Effector memory CD4-positive, alpha-beta T cell (primary cell): ENCODE measurements around the gene SSRP1.

Experiments
- DNase-seq, 3 donors: peaks; one replicate each; pipeline ENCODE4 v3.0.0-alpha.2; 2020
- H3K27ac ChIP-seq: 2 replicates; pipeline ENCODE4 v1.7.0; 2013; ENCODE audit warnings: mild to moderate bottlenecking, low read length, moderate library complexity; ENCODE audit not compliant: insufficient read depth, poor library complexity, severe bottlenecking
- H3K27me3 ChIP-seq: replicated peaks from 2 replicates; pipeline ENCODE4 v1.7.0; 2013; ENCODE audit warnings: mild to moderate bottlenecking, low read length; ENCODE audit not compliant: insufficient read depth, control insufficient read depth, poor library complexity, severe bottlenecking
- H3K36me3 ChIP-seq: 2 replicates; pipeline ENCODE4 v1.7.0; 2013; ENCODE audit warnings: mild to moderate bottlenecking, low read length, moderate library complexity; ENCODE audit not compliant: control insufficient read depth, insufficient read depth
- H3K4me1 ChIP-seq: 2 replicates; pipeline ENCODE4 v1.7.0; 2013; ENCODE audit warnings: low read length, mild to moderate bottlenecking; ENCODE audit not compliant: control insufficient read depth, insufficient read depth, poor library complexity, severe bottlenecking
- H3K4me3 ChIP-seq: 2 replicates; pipeline ENCODE4 v1.7.0; 2013; ENCODE audit warnings: low read length, low read depth, mild to moderate bottlenecking; ENCODE audit not compliant: insufficient read depth, poor library complexity, severe bottlenecking
- H3K9me3 ChIP-seq: 2 replicates; pipeline ENCODE4 v1.7.0; 2013; ENCODE audit warnings: mild to moderate bottlenecking, low read length, moderate library complexity; ENCODE audit not compliant: control insufficient read depth

SSRP1 gene

GRCh38 chr11:57359896-57360690, 24.4 kb upstream of the SSRP1 start:
- Histone ChIP-seq H3K9me3 (no peaks in the 10 kb centered on the region), H3K27me3 (no peaks in the 10 kb centered on the region), H3K4me1 (no peaks in the 10 kb centered on the region), H3K4me3 (no peak overlapping the region), H3K27ac (no peak overlapping the region), H3K36me3 (no peaks in the 10 kb centered on the region)
- no peak for DNase-seq

DNA sequence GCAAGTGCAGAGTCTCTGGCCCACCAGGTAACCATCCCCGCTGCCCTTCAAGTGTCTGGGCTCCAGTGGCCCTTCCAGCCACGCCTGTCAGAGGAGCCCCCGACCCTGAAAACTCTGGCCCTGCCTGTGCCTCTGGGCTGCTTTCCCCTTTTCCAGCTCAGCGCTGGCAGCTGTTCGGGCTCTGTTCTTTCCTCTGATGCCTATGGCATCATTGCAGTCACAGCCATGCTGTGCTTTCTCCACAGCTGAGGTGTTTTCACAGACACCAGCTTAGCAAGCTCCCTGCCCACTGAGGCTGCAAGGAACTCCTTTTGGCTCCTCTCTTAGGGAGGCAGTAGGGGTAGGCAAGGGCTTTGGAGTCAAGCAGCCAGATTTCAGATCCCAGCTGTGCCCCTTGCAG, 23.7 kb upstream of the SSRP1 start:
- no peak overlapping the region for H3K4me3 ChIP-seq
- no peak for DNase-seq
- no peaks in the 10 kb centered on the region for H3K27me3 ChIP-seq
- no peak overlapping the region for H3K27ac ChIP-seq
- H3K36me3 ChIP-seq: no peaks in the 10 kb centered on the region
- no peaks in the 10 kb centered on the region for H3K4me1 ChIP-seq
- H3K9me3 ChIP-seq: no peaks in the 10 kb centered on the region

- H3K4me3 ChIP-seq: no peak overlapping the region
- no peaks in the 10 kb centered on the region for H3K36me3 ChIP-seq
- no peak for DNase-seq
- H3K4me1 ChIP-seq: no peaks in the 10 kb centered on the region
- no peaks in the 10 kb centered on the region for H3K27me3 ChIP-seq
- no peak overlapping the region for H3K27ac ChIP-seq
- no peaks in the 10 kb centered on the region for H3K9me3 ChIP-seq
Observed at GRCh38 chr11:57358991-57359390, 23.3 kb upstream of the SSRP1 start.

- no peak for DNase-seq
- H3K4me1 ChIP-seq: no peaks in the 10 kb centered on the region
- H3K27ac ChIP-seq: no peak overlapping the region
- H3K27me3 ChIP-seq: no peaks in the 10 kb centered on the region
- H3K36me3 ChIP-seq: no peaks in the 10 kb centered on the region
- no peaks in the 10 kb centered on the region for H3K9me3 ChIP-seq
- no peak overlapping the region for H3K4me3 ChIP-seq
Observed at GRCh38 chr11:57358543-57358961, 22.9 kb upstream of the SSRP1 start.

DNA sequence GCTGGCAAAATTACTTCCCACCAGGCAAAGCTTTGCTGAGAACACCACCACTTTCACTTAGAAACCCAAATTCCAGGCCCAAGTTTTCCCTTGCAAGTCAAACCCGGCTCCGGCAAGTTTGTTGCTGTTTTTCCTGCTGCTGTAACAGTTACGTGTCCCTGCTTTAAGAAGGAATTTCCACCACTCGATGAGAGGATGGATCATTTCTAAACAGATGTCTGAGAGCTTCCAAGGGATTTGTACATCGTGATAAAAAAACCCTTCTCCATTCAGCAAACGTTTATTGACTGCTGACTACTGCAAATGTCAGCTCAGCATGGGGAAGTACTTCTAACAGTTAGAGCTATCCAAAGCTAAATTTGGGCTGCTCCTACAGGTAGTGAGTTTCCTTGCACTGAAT, 22.2 kb upstream of the SSRP1 start:
- Histone ChIP-seq H3K36me3 (no peaks in the 10 kb centered on the region), H3K4me1 (no peaks in the 10 kb centered on the region), H3K27me3 (no peaks in the 10 kb centered on the region), H3K4me3 (no peak overlapping the region), H3K9me3 (no peaks in the 10 kb centered on the region), H3K27ac (no peak overlapping the region)
- DNase-seq: no peak

- no peak overlapping the region for H3K27ac ChIP-seq
Observed at GRCh38 chr11:57357310-57357709, 21.6 kb upstream of the SSRP1 start.

GRCh38 chr11:57356268-57356667, 20.6 kb upstream of the SSRP1 start:
- Histone ChIP-seq H3K27ac (no peak overlapping the region), H3K9me3 (no peaks in the 10 kb centered on the region), H3K36me3 (no peaks in the 10 kb centered on the region), H3K27me3 (no peaks in the 10 kb centered on the region), H3K4me3 (no peak overlapping the region), H3K4me1 (no peaks in the 10 kb centered on the region)
- no peak for DNase-seq

More at GRCh38 chr11:57357310-57357709, 21.6 kb upstream of the SSRP1 start:
- H3K9me3 ChIP-seq: no peaks in the 10 kb centered on the region
- H3K36me3 ChIP-seq: no peaks in the 10 kb centered on the region
- no peaks in the 10 kb centered on the region for H3K27me3 ChIP-seq
- H3K4me3 ChIP-seq: no peak overlapping the region
- H3K4me1 ChIP-seq: no peaks in the 10 kb centered on the region
- no peak for DNase-seq

GRCh38 chr11:57354699-57355098, 19.0 kb upstream of the SSRP1 start:
- H3K9me3 ChIP-seq: no peaks in the 10 kb centered on the region
- H3K4me3 ChIP-seq: no peak overlapping the region
- peaks cover 3% of the 10 kb centered on the region for H3K4me1 ChIP-seq
- no peaks in the 10 kb centered on the region for H3K27me3 ChIP-seq
- H3K36me3 ChIP-seq: no peaks in the 10 kb centered on the region
- H3K27ac ChIP-seq: no peak overlapping the region
- DNase-seq: no peak

DNA sequence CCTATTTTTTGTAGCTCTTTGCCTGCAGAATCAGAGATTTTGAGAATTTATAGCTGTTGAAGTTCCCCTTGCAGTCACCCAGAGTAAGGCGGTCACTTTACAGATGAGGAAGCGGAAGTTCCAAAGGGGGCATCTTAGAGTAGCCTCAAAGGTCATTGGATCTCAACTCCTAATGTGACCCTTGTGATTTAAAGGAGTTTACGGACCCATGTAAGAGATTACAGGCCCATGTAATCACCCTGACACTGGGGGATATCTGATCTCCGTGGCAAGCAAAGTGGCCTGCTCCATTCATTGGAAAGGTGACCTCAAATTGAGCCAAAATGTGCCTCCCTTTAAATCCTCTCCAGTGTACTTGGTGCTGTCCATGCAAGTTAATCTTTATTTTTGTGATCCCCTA, 18.2 kb upstream of the SSRP1 start:
- Histone ChIP-seq H3K36me3 (no peaks in the 10 kb centered on the region), H3K27me3 (no peaks in the 10 kb centered on the region), H3K4me1 (peaks cover 3% of the 10 kb centered on the region), H3K4me3 (no peak overlapping the region), H3K9me3 (no peaks in the 10 kb centered on the region), H3K27ac (no peak overlapping the region)
- DNase-seq: no peak

GRCh38 chr11:57353446-57353845, 17.8 kb upstream of the SSRP1 start:
- Histone ChIP-seq H3K36me3 (no peaks in the 10 kb centered on the region), H3K9me3 (no peaks in the 10 kb centered on the region), H3K4me3 (no peak overlapping the region), H3K4me1 (peaks cover 3% of the 10 kb centered on the region), H3K27ac (no peak overlapping the region), H3K27me3 (no peaks in the 10 kb centered on the region)
- DNase-seq: no peak
